ENCODE data around the gene LRBA.

The LRBA gene

GRCh38 chr4:150641612-150642011, 373.5 kb downstream of the LRBA start:
- DNase-seq: no peak

GRCh38 chr4:150632639-150633038, 382.4 kb downstream of the LRBA start:
- DNase-seq: no peak

- DNase-seq: no peak
Observed at GRCh38 chr4:150628073-150628472, 387.0 kb downstream of the LRBA start.

GRCh38 chr4:150625033-150625432, 390.1 kb downstream of the LRBA start:
- DNase-seq: no peak

GRCh38 chr4:150624055-150624454, 391.0 kb downstream of the LRBA start:
- DNase-seq: no peak

GRCh38 chr4:150619042-150619441, 396.0 kb downstream of the LRBA start:
- DNase-seq: no peak

GRCh38 chr4:150609131-150609530, 406.0 kb downstream of the LRBA start:
- DNase-seq: no peak

GRCh38 chr4:150600812-150601445, 414.2 kb downstream of the LRBA start:
- DNase-seq: no peak

- DNase-seq: no peak
Observed at GRCh38 chr4:150599547-150599946, 415.5 kb downstream of the LRBA start.

- DNase-seq: no peak
Observed at GRCh38 chr4:150598909-150599308, 416.2 kb downstream of the LRBA start.

- DNase-seq: no peak
Observed at GRCh38 chr4:150593996-150594395, 421.1 kb downstream of the LRBA start.

- no peak for DNase-seq
Observed at GRCh38 chr4:150591904-150592303, 423.2 kb downstream of the LRBA start.

- no peak for DNase-seq
Observed at GRCh38 chr4:150591406-150591805, 423.7 kb downstream of the LRBA start.

- DNase-seq: no peak
Observed at GRCh38 chr4:150590631-150591030, 424.5 kb downstream of the LRBA start.

- no peak for DNase-seq
Observed at GRCh38 chr4:150589157-150589556, 425.9 kb downstream of the LRBA start.

- DNase-seq: no peak
Observed at GRCh38 chr4:150588316-150588715, 426.8 kb downstream of the LRBA start.

- DNase-seq: no peak
Observed at GRCh38 chr4:150586162-150586810, 428.8 kb downstream of the LRBA start.

GRCh38 chr4:150585611-150586010, 429.5 kb downstream of the LRBA start:
- no peak for DNase-seq

- no peak for DNase-seq
Observed at GRCh38 chr4:150584111-150584915, 430.8 kb downstream of the LRBA start.

GRCh38 chr4:150583287-150584110, 431.6 kb downstream of the LRBA start:
- no peak for DNase-seq

- DNase-seq: no peak
Observed at GRCh38 chr4:150582873-150583286, 432.2 kb downstream of the LRBA start.

- DNase-seq: no peak
Observed at GRCh38 chr4:150582146-150582872, 432.8 kb downstream of the LRBA start, which contains the start of gene MAB21L2. TSS of gene MAB21L2 (plus strand) at chr4:150582151. CDS start at chr4:150583030, 879 bp downstream.

All from activated naive CD4-positive, alpha-beta T cell (primary cell).